Colonic mucosa (tissue), 4 donors: ENCODE measurements around the gene TMEM200A. TPM values are rescaled to one million over a fixed set of nuclear protein-coding genes. Genes with fewer than 3 reads are reported as not detected.
A peak's percentile ranks its signal among the peaks of the same experiment; 100 is the strongest.

Experiments used
- DNase-seq: peaks from one replicate; pipeline ENCODE4 v3.0.0-alpha.2; 2020
- H3K27ac ChIP-seq: fragments of 200-600 bp; one replicate; pipeline ENCODE4 v1.8.0; 2021
- H3K27me3 ChIP-seq: fragments of 200-600 bp; one replicate; pipeline ENCODE4 v1.8.0; 2021
- H3K36me3 ChIP-seq: fragments of 200-600 bp; one replicate; pipeline ENCODE4 v1.8.0; 2021
- H3K4me1 ChIP-seq: fragments of 200-600 bp; one replicate; pipeline ENCODE4 v1.8.0; 2021; ENCODE audit warnings: mild to moderate bottlenecking
- H3K4me3 ChIP-seq: fragments of 200-600 bp; one replicate; pipeline ENCODE4 v1.8.0; 2021
- H3K9ac ChIP-seq, 2 donors: one replicate each; pipeline ENCODE4 v1.7.0; 2013; ENCODE audit warnings: control low read depth in 2 of 2, low read depth in 2 of 2, low read length in 2 of 2
- H3K9me3 ChIP-seq: fragments of 200-600 bp; one replicate; pipeline ENCODE4 v1.8.0; 2021
- CTCF ChIP-seq: fragments of 200-600 bp; IDR thresholded peaks from one replicate; pipeline ENCODE4 v1.8.0; 2022; ENCODE audit warnings: antibody characterized with exemption, mild to moderate bottlenecking
- intact Hi-C: fragments of 100-400 bp; cut with DNase I; formaldehyde crosslinking; loops from one replicate; pipeline ENCODE4 v1.14.1; 2022
- total RNA-seq, 2 donors: library from RNA; stranded (reverse); fragmentation: NEBNext Ultra II Directional in 1 of 2; extraction: Animal tissue kit (Norgen Biotek cat#: 25700) in 1 of 2; gene quantifications; one replicate each; pipeline ENCODE4 v1.2.1, GENCODE V29; 2021
- donor health status: healthy.
- donor health status: DM: no; HTN: no; CAD: no.
- donor health status: DM: no; HTN: no; CAD: no.

The TMEM200A gene
- total RNA-seq, 2 donors from 2014 or later, result 20.4 to 51.4 TPM

GRCh38 chr6:130362128-130362527 lies 3.7 kb upstream of the TMEM200A start:
- Histone ChIP-seq H3K9me3 (no peaks in the 10 kb centered on the region), H3K4me1 (no peaks in the 10 kb centered on the region), H3K4me3 (no peak overlapping the region), H3K27me3 (no peaks in the 10 kb centered on the region), H3K36me3 (no peaks in the 10 kb centered on the region), H3K27ac (peak overlapping the region; percentile 8), H3K9ac (no peak overlapping the region)
- TF ChIP-seq CTCF, result no peak
- intact Hi-C loops, result no loop called here
- peak; percentile 58 for DNase-seq

- no peak for TF ChIP-seq CTCF
- intact Hi-C loops, result no loop called here
- H3K27me3 ChIP-seq, result no peaks in the 10 kb centered on the region
- H3K9me3 ChIP-seq, result no peaks in the 10 kb centered on the region
- no peaks in the 10 kb centered on the region for H3K36me3 ChIP-seq
- no peaks in the 10 kb centered on the region for H3K4me1 ChIP-seq
- H3K27ac ChIP-seq, result no peak overlapping the region
- no peak overlapping the region for H3K9ac ChIP-seq
- H3K4me3 ChIP-seq, result peak overlapping the region; percentile 72
- no peak for DNase-seq
Observed at GRCh38 chr6:130364224-130364780, 1.5 kb upstream of the TMEM200A start.

GRCh38 chr6:130366107-130367005 lies 539 bp downstream of the TMEM200A start:
- Histone ChIP-seq H3K4me3 (peak overlapping the region; percentile 72), H3K9ac (peak overlapping the region; percentile 73 to 88), H3K36me3 (no peaks in the 10 kb centered on the region), H3K4me1 (no peaks in the 10 kb centered on the region), H3K9me3 (no peaks in the 10 kb centered on the region), H3K27me3 (no peaks in the 10 kb centered on the region), H3K27ac (peak overlapping the region; percentile 72)
- peak; percentile 54 for DNase-seq
- no peak for TF ChIP-seq CTCF
- intact Hi-C loops, result no loop called here

- Histone ChIP-seq H3K9me3 (no peaks in the 10 kb centered on the region), H3K36me3 (no peaks in the 10 kb centered on the region), H3K4me1 (no peaks in the 10 kb centered on the region), H3K27ac (no peak overlapping the region), H3K27me3 (no peaks in the 10 kb centered on the region), H3K9ac (peak overlapping the region in 1 of 2 donors; percentile 24), H3K4me3 (peak overlapping the region; percentile 72)
- no peak for DNase-seq
- intact Hi-C loops, result no loop called here
- TF ChIP-seq CTCF, result no peak
Observed at GRCh38 chr6:130367767-130368166, 1.9 kb downstream of the TMEM200A start.

- no peaks in the 10 kb centered on the region for H3K27me3 ChIP-seq
- H3K27ac ChIP-seq, result no peak overlapping the region
- no peak for DNase-seq
- H3K36me3 ChIP-seq, result no peaks in the 10 kb centered on the region
- intact Hi-C loops, result no loop called here
- H3K4me3 ChIP-seq, result no peak overlapping the region
- H3K4me1 ChIP-seq, result no peaks in the 10 kb centered on the region
- no peak for TF ChIP-seq CTCF
- no peak overlapping the region for H3K9ac ChIP-seq
- H3K9me3 ChIP-seq, result no peaks in the 10 kb centered on the region
Observed at GRCh38 chr6:130368576-130368975, 2.8 kb downstream of the TMEM200A start.
